GM12875 (cell line): Measurements from ENCODE around the gene SYNGR1.

Source experiments
- H3K4me3 ChIP-seq: one replicate; pipeline ENCODE4 v1.5.1; 2011; ENCODE audit warnings: low read depth, low read length, control low read depth
- CTCF ChIP-seq: IDR thresholded peaks from 2 replicates; pipeline ENCODE4 v1.5.1; 2011; ENCODE audit warnings: low read depth, mild to moderate bottlenecking, control low read depth, inconsistent platforms, low read length, moderate library complexity, borderline replicate concordance; ENCODE audit not compliant: insufficient read depth

SYNGR1 gene

GRCh38 chr22:39422101-39422500 is 72.3 kb downstream of the SYNGR1 start:
- no peak overlapping the region for H3K4me3 ChIP-seq
- no peak for TF ChIP-seq CTCF

DNA sequence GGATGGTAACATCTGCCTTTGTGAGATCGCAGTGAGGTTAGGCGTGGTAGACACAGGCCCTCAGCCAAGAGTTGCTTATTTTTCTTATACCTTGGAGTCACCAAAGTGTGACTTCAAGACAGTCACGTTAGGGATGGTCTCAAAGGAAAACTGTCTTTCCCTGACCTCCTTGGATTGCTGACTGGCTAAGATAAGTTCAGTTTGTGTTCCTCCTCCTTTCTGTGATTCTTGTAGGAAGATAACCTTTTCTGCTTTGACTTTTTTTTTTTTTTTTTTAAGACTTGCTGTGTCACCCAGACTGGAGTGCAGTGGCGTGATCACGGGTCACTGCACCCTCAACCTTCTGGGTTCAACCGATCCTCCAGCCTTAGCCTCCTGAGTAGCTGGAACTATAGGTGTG is 72.9 kb downstream of the SYNGR1 start:
- no peak overlapping the region for H3K4me3 ChIP-seq
- TF ChIP-seq CTCF = no peak

- no peak overlapping the region for H3K4me3 ChIP-seq
- no peak for TF ChIP-seq CTCF
Observed at GRCh38 chr22:39423976-39424375, 74.2 kb downstream of the SYNGR1 start.

- TF ChIP-seq CTCF = no peak
Observed at GRCh38 chr22:39426380-39427043, 76.7 kb downstream of the SYNGR1 start.

DNA sequence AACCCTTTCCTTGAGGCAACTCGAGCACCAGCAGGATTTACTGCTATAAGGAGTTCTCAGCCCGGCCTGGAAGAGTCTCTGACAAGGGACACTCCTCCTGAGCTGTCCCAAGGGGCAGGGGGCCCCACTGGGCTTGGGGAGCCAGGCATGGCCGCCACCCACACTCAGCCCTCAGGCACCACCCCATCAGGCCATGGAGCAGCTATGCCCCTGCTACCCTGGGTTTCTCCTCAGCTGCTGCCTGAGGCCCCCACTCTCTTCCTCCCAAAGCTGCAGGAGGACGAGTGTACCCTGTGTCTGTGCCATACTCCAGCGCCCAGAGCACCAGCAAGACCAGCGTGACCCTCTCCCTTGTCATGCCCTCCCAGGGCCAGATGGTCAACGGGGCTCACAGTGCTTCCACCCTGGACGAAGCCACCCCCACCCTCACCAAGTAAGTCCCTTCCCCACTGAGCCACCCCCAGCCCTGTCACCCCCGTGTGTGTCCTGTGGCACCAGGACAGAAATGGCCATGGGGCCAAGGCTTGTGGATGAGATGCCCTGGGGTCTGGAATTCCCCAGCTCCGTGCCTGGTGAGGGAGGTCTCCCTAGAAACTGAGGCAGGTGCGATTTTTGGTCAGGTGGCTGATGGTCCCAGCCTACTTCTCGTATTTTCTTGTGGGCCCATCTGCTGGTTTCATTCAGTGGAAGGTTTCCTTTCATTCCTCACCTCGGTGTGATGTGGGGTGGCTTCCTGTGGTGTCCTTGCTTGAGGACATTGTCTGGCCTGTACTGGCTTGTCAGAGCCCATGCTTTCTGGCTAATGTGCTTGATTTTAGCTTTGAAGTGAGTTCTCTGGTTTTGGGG is 78.2 kb downstream of the SYNGR1 start:
- H3K4me3 ChIP-seq = no peak overlapping the region
- TF ChIP-seq CTCF = no peak

More at GRCh38 chr22:39426380-39427043, 76.7 kb downstream of the SYNGR1 start:
- no peak overlapping the region for H3K4me3 ChIP-seq

DNA sequence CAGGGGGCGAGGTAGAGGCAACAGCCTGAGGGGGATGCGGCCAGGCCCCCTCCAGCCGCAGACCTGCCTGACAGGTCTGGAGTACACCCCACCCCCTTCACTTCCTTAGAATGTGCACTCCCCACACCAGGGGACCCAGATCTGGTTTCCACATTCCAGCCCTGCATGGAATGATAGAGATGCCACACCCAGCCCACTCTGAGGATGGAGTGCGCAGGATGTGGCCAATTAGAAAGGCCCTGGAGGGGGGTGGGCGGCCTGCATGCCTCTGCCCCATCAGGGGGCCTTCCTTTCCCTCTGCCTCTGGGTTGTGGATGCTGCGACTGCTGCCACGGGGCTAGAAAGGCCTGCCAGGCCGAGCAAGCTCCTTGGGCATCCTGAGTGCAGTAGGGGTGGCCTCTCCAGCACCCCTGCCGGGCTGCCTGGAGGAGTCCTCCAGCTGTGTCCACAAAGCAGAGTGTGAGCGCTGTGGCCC is 78.8 kb downstream of the SYNGR1 start:
- TF ChIP-seq CTCF = no peak

More for the DNA sequence above, 78.8 kb downstream of the SYNGR1 start:
- no peak overlapping the region for H3K4me3 ChIP-seq
